GM23248 (cell line): ENCODE data around the gene ATE1. TPM values are rescaled to one million over a fixed set of nuclear protein-coding genes. Genes with fewer than 3 reads are reported as not detected.
"Not testable (repeated sequence)": the region's sequence is repeated elsewhere in the genome, so short reads cannot be mapped to it uniquely, and the experiment has no call there.

Experiments
- DNase-seq: peaks from one replicate; pipeline ENCODE4 v3.0.0-alpha.2; 2015
- H2AFZ ChIP-seq: fragments of 200-600 bp; sonication (generic); 2 replicates; pipeline ENCODE4 v1.6.1; 2016; ENCODE audit warnings: antibody characterized with exemption
- H3F3A ChIP-seq: fragments of 200-600 bp; sonication (generic); 2 replicates; pipeline ENCODE4 v1.6.1; 2016; ENCODE audit warnings: mild to moderate bottlenecking, antibody characterized with exemption, mixed run types; ENCODE audit not compliant: insufficient read depth
- H3K27ac ChIP-seq: fragments of 200-600 bp; sonication (generic); 2 replicates; pipeline ENCODE4 v1.5.1; 2016; ENCODE audit warnings: mild to moderate bottlenecking
- H3K27me3 ChIP-seq: fragments of 200-600 bp; sonication (generic); replicated peaks from 2 replicates; pipeline ENCODE4 v1.6.1; 2016; ENCODE audit warnings: mild to moderate bottlenecking; ENCODE audit not compliant: insufficient read depth
- H3K36me3 ChIP-seq: fragments of 200-600 bp; sonication (generic); 2 replicates; pipeline ENCODE4 v1.6.1; 2016; ENCODE audit warnings: low read depth, mild to moderate bottlenecking
- H3K4me1 ChIP-seq: fragments of 200-600 bp; sonication (generic); 2 replicates; pipeline ENCODE4 v1.6.1; 2016; ENCODE audit warnings: mild to moderate bottlenecking; ENCODE audit not compliant: insufficient read depth
- H3K4me2 ChIP-seq: fragments of 200-600 bp; sonication (generic); one replicate; pipeline ENCODE4 v1.6.1; 2016; ENCODE audit warnings: mild to moderate bottlenecking; ENCODE audit not compliant: unreplicated experiment
- H3K4me3 ChIP-seq: fragments of 200-600 bp; sonication (generic); 2 replicates; pipeline ENCODE4 v1.5.1; 2016; ENCODE audit warnings: mild to moderate bottlenecking
- H3K79me2 ChIP-seq: fragments of 200-600 bp; sonication (generic); 2 replicates; pipeline ENCODE4 v1.6.1; 2016; ENCODE audit warnings: mild to moderate bottlenecking; ENCODE audit not compliant: insufficient read depth
- H3K9ac ChIP-seq: fragments of 200-600 bp; sonication (generic); 2 replicates; pipeline ENCODE4 v1.6.1; 2016; ENCODE audit warnings: mild to moderate bottlenecking
- H3K9me2 ChIP-seq: fragments of 200-600 bp; sonication (generic); 2 replicates; pipeline ENCODE4 v1.6.1; 2016; ENCODE audit warnings: mixed run types, mild to moderate bottlenecking, moderate library complexity; ENCODE audit not compliant: insufficient read depth
- H3K9me3 ChIP-seq: fragments of 200-600 bp; sonication (generic); one replicate; pipeline ENCODE4 v1.6.1; 2017; ENCODE audit warnings: low read depth
- H4K20me1 ChIP-seq: fragments of 200-600 bp; sonication (generic); 2 replicates; pipeline ENCODE4 v1.6.0; 2016; ENCODE audit not compliant: insufficient read depth
- EZH2 ChIP-seq: fragments of 200-600 bp; sonication (generic); IDR thresholded peaks from 2 replicates; pipeline ENCODE4 v1.6.1; 2018; ENCODE audit warnings: antibody characterized with exemption, mild to moderate bottlenecking; ENCODE audit not compliant: insufficient read depth, poor library complexity, severe bottlenecking
- EZH2phosphoT487 ChIP-seq: fragments of 200-600 bp; sonication (generic); IDR thresholded peaks from 2 replicates; pipeline ENCODE4 v1.6.1; 2018; ENCODE audit warnings: antibody characterized with exemption, moderate library complexity, mild to moderate bottlenecking, low read depth; ENCODE audit not compliant: insufficient read depth
- WGBS, 2 experiments: methylation state at CpG; one replicate each; pipeline ENCODE4 v1.1.6; 2015 to 2017; ENCODE audit warnings: low lambda C conversion rate in 2 of 2, low coverage in 1 of 2; ENCODE audit errors: missing lambda C conversion rate in 2 of 2; 5-methylcytosine and 5-hydroxymethylcytosine counted together
- in situ Hi-C: fragments of 300-500 bp; cut with MboI; formaldehyde crosslinking; loops from 2 replicates; pipeline ENCODE4 v1.15.0; 2020
- polyA plus RNA-seq: library from polyadenylated mRNA; unstranded; fragments of >200 nt; fragmentation: Nextera tagmentation; extraction: Ambion mirVana; gene quantifications from 2 replicates; pipeline ENCODE4 v1.2.1, GENCODE V29; 2016
- total RNA-seq: library from RNA; depleted of rRNA; stranded (reverse); fragments of >200 nt; shearing (Covaris generic); gene quantifications from 2 replicates; pipeline ENCODE4 v1.2.3, GENCODE V29; 2014

The ATE1 gene
- total and polyA plus RNA-seq, 2 experiments from 2014 or later, result 14.8 to 19.1 TPM

GRCh38 chr10:121828045-121828444, 99.8 kb downstream of the ATE1 start:
- Histone ChIP-seq H3K4me1 (no peaks in the 10 kb centered on the region), H3K27me3 (no peaks in the 10 kb centered on the region), H3K9ac (no peak overlapping the region), H3K4me3 (no peak overlapping the region), H3F3A (no peaks in the 10 kb centered on the region), H3K4me2 (no peak overlapping the region), H3K9me3 (no peaks in the 10 kb centered on the region), H2AFZ (no peak overlapping the region), H3K9me2 (no peaks in the 10 kb centered on the region), H4K20me1 (no peaks in the 10 kb centered on the region), H3K36me3 (no peaks in the 10 kb centered on the region), H3K79me2 (no peaks in the 10 kb centered on the region), H3K27ac (no peak overlapping the region)
- DNase-seq, result no peak
- 77 to 80% methylated on average over 5 of the region's 5 CpGs for WGBS, 2 experiments
- TF ChIP-seq EZH2 (no peak), EZH2phosphoT487 (no peak)
- in situ Hi-C loops, result no loop called here

DNA sequence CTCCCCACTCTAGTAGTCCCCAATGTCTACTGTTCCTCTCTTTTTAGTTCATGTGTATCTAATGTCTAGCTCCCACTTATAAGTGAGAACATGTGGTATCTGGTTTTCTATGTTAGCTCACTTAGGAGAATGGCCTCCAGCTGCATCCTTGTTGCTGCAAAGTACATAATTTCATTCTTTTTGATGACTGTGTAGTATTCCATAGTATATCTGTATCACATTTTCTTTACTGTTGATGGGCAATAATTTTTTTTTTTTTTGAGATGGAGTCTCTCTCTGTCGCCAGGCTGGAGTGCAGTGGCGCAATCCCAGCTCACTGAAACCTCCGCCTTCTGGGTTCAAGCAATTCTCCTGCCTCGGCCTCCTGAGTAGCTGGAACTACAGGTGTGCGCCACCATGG, 101.1 kb downstream of the ATE1 start:
- not testable (repeated sequence) for H3K4me2 ChIP-seq, H3F3A ChIP-seq
- 98 to 99% methylated on average over 5 of the region's 5 CpGs for WGBS, 2 experiments

GRCh38 chr10:121823993-121824463, 103.8 kb downstream of the ATE1 start:
- no peaks in the 10 kb centered on the region for H3K79me2 ChIP-seq
- H3K36me3 ChIP-seq, result no peaks in the 10 kb centered on the region
- H3K9me2 ChIP-seq, result no peaks in the 10 kb centered on the region
- no peak overlapping the region for H3K27ac ChIP-seq
- no peak overlapping the region for H2AFZ ChIP-seq
- in situ Hi-C loops, result no loop called here
- TF ChIP-seq EZH2 (no peak), EZH2phosphoT487 (no peak)
- no peaks in the 10 kb centered on the region for H4K20me1 ChIP-seq
- no peak overlapping the region for H3K9ac ChIP-seq
- WGBS, 2 experiments, result 27 to 34% methylated on average over 5 of the region's 5 CpGs
- no peaks in the 10 kb centered on the region for H3F3A ChIP-seq
- H3K4me1 ChIP-seq, result no peaks in the 10 kb centered on the region
- no peak overlapping the region for H3K4me3 ChIP-seq
- no peaks in the 10 kb centered on the region for H3K9me3 ChIP-seq
- no peaks in the 10 kb centered on the region for H3K27me3 ChIP-seq
- DNase-seq, result peak; percentile 70
- H3K4me2 ChIP-seq, result no peak overlapping the region

More for the DNA sequence above, 101.1 kb downstream of the ATE1 start:
- H3K9me2 ChIP-seq, H3K27ac ChIP-seq, H3K9ac ChIP-seq, H3K27me3 ChIP-seq, H3K36me3 ChIP-seq, DNase-seq, H3K79me2 ChIP-seq, H3K4me3 ChIP-seq, in situ Hi-C loops, H4K20me1 ChIP-seq, H2AFZ ChIP-seq, H3K9me3 ChIP-seq, H3K4me1 ChIP-seq: not testable (repeated sequence)

- Histone ChIP-seq H2AFZ (no peak overlapping the region), H3K4me2 (no peak overlapping the region), H4K20me1 (no peaks in the 10 kb centered on the region), H3K79me2 (no peaks in the 10 kb centered on the region), H3K36me3 (no peaks in the 10 kb centered on the region), H3K9ac (no peak overlapping the region), H3K27me3 (no peaks in the 10 kb centered on the region), H3K4me1 (no peaks in the 10 kb centered on the region), H3F3A (no peaks in the 10 kb centered on the region), H3K27ac (no peak overlapping the region), H3K9me3 (no peaks in the 10 kb centered on the region), H3K4me3 (no peak overlapping the region), H3K9me2 (no peaks in the 10 kb centered on the region)
- 92 to 96% methylated on average over 3 of the region's 3 CpGs for WGBS, 2 experiments
- in situ Hi-C loops, result no loop called here
- DNase-seq, result no peak
- TF ChIP-seq EZH2 (no peak), EZH2phosphoT487 (no peak)
Observed at GRCh38 chr10:121822724-121823123, 105.1 kb downstream of the ATE1 start.

DNA sequence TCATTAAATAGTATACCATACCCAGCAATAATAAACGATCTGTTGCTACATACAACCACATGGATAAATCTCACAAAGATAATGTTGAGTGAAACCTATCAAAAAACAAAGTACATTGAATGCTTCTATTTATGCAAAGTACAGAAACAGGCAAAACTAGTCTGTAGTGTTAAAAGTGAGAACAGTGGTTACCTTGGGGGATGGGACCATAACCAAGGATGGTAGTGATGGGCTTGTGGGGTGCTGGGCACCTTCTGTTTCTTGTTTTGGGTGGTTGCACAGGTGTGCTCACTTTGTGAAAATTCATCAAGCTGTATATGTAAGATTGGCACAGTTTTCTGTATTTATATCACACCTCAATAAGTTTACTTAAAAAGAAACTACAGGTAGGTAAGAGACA, 105.7 kb downstream of the ATE1 start:
- Histone ChIP-seq H3K79me2 (no peaks in the 10 kb centered on the region), H2AFZ (no peak overlapping the region), H3K9me2 (no peaks in the 10 kb centered on the region), H3K9ac (no peak overlapping the region), H3K9me3 (no peaks in the 10 kb centered on the region), H3K4me1 (no peaks in the 10 kb centered on the region), H3F3A (no peaks in the 10 kb centered on the region), H3K27me3 (no peaks in the 10 kb centered on the region), H4K20me1 (no peaks in the 10 kb centered on the region), H3K4me2 (no peak overlapping the region), H3K4me3 (no peak overlapping the region), H3K36me3 (no peaks in the 10 kb centered on the region), H3K27ac (no peak overlapping the region)
- in situ Hi-C loops, result no loop called here
- DNase-seq, result no peak
- TF ChIP-seq EZH2, result no peak
- no peak for TF ChIP-seq EZH2phosphoT487
- 56 to 59% methylated on average over 1 of the region's 1 CpG for WGBS, 2 experiments
